Loucy (cell line): Measurements from ENCODE around the gene ZSCAN25.

ENCODE experiments used
- CTCF ChIP-seq: fragments of 200-600 bp; sonication (generic); conservative IDR thresholded peaks from 2 replicates; pipeline ENCODE4 v1.5.1; 2014; ENCODE audit warnings: mild to moderate bottlenecking, antibody characterized with exemption, low read length
- EZH2phosphoT487 ChIP-seq: fragments of 200-600 bp; IDR thresholded peaks from 2 replicates; pipeline ENCODE4 v1.6.1; 2018; ENCODE audit warnings: antibody characterized with exemption, mild to moderate bottlenecking, moderate library complexity, borderline replicate concordance

DNA sequence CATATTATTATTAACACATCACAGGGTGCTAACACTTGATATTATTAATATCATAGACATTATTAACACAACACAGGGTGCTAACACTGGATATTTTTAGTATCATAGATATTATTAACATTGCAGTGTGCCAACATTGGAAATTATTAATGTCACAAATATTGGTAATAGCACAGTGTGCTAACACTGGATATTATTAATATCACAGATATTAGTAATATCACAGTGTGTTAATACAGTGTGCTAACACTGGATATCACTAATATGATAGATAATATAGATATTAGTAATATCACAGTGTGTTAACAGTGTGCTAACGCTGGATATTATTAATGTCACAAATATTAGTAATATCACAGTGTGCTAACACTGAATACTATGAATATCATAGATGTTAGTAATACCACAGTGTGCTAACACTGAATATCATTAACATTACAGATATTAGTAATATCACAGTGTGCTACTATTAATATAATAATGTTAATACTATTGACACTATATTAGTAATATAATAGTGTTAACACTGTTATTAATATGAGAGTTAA is 20.3 kb upstream of the ZSCAN25 start:
- TF ChIP-seq CTCF (no peak), EZH2phosphoT487 (no peak)
